NCI-H82 treated with DMSO at 0.1 percent for 48 hours (cell line): ENCODE data around the gene TNP1.

Experiments
- DNase-seq: peaks from one replicate; lab custom pipeline; 2025; ENCODE audit not compliant: unreplicated experiment; lab: John Stamatoyannopoulos, UW

The TNP1 gene

GRCh38 chr2:216842636-216843035 lies 17.2 kb downstream of the TNP1 start:
- DNase-seq, result no peak

DNA sequence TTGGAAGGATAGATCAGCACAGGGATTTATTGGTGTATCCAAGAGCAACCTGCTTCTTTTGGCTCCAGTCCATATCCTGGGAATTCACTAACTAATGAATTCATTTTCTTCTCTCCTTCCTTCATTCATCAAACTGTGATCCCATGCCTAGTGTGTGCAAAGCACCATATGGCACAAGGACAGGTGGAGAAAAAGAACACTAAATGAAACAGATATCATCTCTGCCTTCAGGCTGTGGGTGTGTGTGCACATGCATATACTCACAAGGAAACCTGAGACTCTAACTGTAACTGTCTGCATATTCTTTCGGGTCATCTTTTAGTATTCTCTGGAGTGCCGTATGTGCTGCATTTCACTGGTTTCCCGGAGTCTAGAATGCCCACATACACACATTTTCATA lies 20.2 kb downstream of the TNP1 start:
- no peak for DNase-seq

DNA sequence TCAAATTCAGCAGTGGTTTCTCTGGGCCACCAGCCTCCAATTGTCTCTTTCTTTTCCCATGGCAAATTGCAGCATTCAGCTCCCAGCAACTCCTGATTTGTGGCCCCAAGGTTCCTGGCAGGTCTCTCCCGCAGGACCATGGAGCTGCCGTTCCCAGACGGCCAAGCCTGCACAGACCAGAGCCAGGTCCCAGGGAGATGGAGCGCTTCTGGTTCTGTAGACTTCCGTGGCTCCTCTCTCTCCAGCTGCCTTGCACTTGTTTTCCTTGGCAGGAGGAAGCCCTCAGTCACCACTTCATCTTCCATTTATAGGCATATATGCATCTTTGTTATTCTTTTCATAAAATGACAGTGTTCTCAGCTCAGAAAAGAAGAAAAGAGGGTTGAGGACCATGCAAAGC lies 21.7 kb downstream of the TNP1 start:
- no peak for DNase-seq

GRCh38 chr2:216837740-216838139 lies 22.1 kb downstream of the TNP1 start:
- no peak for DNase-seq

GRCh38 chr2:216833061-216833460 lies 26.8 kb downstream of the TNP1 start:
- DNase-seq, result no peak

- DNase-seq, result no peak
These were observed 29.5 kb downstream of the TNP1 start for GRCh38 chr2:216830346-216830745.

DNA sequence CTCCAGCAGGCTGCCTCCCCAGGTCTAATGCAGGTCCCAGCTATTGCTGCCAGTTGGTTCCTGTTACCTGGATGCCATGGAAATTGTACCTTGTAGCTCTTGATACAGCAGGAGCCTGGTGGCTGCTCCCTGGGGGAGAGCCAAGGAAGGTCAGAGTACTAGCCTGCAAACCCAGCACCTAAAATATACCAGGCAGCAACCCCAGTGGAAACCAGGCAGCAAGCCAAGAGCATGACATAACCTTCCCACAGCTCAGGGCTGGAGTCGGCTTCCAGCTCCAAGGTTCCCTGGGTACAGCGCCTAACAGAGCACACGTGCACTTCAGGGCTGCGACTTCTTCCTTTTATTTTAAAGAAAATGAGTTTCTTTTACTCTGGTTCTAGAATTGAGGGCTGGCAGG lies 30.3 kb downstream of the TNP1 start:
- no peak for DNase-seq

- DNase-seq, result no peak
These were observed 32.7 kb downstream of the TNP1 start for GRCh38 chr2:216827073-216827720.

- no peak for DNase-seq
These were observed 37.4 kb downstream of the TNP1 start for GRCh38 chr2:216822470-216822869.

GRCh38 chr2:216820709-216821108 lies 39.2 kb downstream of the TNP1 start:
- no peak for DNase-seq

- DNase-seq, result no peak
These were observed 40.1 kb downstream of the TNP1 start for GRCh38 chr2:216819766-216820165.

GRCh38 chr2:216819055-216819454 lies 40.8 kb downstream of the TNP1 start:
- DNase-seq, result no peak

DNA sequence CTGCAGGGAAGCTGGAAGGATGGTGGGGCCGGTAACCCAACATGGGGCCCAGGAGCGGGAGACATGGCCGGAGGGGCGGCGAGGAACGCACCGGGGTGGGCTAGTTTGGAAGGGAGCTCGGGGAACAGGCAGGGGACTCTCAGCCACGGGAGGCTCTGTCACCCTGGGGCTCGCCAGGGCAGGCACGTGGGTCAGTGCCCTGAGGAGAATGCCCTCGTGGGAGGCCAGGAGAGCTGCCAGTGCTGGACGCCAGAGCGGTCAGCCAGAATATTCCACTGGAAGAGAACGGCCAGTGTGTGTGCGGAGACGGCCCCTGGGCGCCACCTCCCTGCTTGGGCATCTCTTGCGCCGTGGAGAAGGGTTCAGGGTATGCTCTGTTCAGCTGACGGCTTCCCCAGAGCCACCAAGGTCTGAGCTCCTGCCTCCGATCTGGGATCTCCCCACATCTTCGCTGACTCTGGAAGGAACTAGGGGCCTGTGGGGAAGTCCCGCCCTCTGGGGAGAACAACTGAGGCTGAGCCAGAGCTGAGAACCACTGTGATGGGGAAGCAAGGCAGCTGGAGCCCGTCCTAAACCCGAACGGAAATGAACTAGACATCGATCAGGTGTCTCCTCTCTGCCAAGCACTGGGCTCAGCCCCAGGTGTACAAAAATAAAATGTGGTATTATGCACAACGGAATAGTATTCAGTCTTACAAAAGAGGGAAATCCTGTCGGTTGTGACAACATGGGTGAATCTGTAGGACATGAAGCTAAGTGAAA lies 49.3 kb downstream of the TNP1 start:
- no peak for DNase-seq
